Stimulated activated CD4-positive, alpha-beta T cell treated with anti-CD3 and anti-CD28 coated beads, Interleukin-2, amount 100 ng/mL, for 4 hours (primary cell): Measurements from ENCODE around the gene CP.
"Not testable (repeated sequence)": the region's sequence is repeated elsewhere in the genome, so short reads cannot be mapped to it uniquely, and the experiment has no call there.

Experiments used
- DNase-seq: peaks from one replicate; pipeline ENCODE4 v3.0.0-alpha.2; 2020; ENCODE audit warnings: low read depth

The CP gene

GRCh38 chr3:149221783-149222517 lies at the start of gene CP:
Gene CP (minus strand): TSS chr3:149221829. CDS start chr3:149221792, 37 bp downstream.
- DNase-seq, result no peak

DNA sequence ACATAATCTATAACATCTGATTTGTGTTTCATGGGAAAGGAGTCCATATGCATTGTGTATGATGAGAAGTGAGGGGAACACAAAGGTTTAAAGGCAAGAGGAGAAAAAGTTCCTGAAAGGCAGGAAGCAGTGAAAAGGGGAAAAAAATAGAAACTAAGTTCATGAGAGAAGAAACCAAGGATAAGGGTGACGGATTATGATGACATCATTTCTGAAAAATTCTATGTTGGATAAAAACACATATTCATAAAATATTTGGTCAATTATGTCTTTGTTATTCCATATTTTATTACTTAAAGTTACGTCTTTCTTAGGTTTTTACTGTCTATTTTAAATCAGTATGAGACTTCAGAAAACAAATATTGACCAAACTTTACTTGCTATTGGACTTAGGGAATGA lies 48.6 kb upstream of the CP start:
- DNase-seq, result no peak

- no peak for DNase-seq
Measured at GRCh38 chr3:149269687-149270086, 48.1 kb upstream of the CP start.

DNA sequence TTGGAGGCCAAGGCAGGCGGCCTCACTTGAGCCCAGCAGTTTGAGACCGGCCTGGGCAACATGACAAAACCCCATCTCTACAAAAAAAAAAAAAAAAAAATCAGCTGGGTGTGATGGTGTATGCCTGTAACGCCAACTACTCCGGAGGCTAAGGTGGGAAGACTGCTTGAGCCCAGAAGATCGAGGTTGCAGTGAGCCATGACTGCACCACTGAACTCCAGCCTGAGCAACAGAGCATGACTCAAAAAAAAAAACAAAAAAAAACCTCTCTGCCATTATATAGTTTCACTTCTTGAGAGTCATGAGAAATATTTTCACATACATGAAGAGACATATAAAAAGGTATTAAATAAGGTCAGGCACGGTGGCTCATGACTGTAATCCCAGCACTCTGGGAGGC lies 45.9 kb upstream of the CP start:
- DNase-seq, result no peak

GRCh38 chr3:149266736-149267135 lies 45.1 kb upstream of the CP start:
- no peak for DNase-seq

DNA sequence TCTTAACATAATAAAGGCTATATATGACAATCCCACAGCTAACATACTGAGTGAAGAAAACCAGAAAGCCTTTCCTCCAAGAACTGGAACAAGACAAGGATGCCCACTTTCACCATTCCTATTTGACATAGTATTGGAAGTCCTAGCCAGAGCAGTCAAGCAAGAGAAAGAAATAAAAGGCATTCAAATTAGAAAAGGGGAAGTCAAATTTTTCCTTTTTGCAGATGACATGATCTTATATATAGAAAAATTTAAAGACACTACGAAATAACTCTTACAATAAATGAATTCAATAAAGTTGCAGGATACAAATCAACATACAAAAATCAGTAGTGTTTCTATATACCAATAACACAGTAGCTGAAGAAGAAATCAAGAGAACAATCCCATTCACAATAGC lies 42.2 kb upstream of the CP start:
- DNase-seq, result no peak

GRCh38 chr3:149258714-149259113 lies 37.1 kb upstream of the CP start:
- DNase-seq, result no peak

- DNase-seq, result no peak
Measured at GRCh38 chr3:149258298-149258697, 36.7 kb upstream of the CP start.

DNA sequence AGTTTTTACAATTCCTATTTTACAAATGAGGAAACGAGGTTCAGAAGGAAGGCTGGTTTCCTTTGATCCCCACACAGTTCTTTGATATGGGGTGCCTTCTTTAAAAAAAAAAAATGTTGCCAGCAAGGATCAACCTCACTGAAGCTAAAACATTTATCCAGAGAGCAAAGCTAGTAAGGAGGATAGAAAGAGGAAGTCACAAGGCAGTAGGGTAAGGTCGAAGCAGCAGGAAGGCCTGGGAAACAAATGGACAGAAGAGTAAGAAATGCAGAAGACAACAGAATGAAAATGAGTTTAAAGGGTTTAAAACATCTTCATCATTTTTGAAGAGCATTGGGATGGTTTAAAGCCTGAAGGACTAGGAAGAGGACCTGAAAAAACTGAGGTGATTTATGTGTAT lies 30.6 kb upstream of the CP start:
- no peak for DNase-seq

DNA sequence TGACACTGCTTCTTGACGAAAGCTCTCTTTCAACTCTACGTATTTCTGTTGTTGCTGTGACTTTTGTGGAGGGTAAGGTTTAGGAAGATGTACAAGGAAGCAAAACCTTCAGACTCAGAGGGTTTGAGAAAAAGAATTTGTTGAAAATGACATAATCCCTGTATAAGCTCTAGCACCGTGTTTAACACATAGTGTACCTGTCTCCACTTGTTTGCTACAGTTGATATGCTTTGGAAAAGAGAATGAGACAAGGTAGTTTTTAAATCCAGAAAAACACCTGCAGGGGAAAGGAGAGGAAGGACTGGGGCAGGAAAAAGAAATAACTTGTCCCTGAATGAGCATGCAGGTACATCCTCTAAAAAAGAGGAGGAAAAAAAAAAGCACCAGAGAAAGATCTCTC lies 29.6 kb upstream of the CP start:
- no peak for DNase-seq

DNA sequence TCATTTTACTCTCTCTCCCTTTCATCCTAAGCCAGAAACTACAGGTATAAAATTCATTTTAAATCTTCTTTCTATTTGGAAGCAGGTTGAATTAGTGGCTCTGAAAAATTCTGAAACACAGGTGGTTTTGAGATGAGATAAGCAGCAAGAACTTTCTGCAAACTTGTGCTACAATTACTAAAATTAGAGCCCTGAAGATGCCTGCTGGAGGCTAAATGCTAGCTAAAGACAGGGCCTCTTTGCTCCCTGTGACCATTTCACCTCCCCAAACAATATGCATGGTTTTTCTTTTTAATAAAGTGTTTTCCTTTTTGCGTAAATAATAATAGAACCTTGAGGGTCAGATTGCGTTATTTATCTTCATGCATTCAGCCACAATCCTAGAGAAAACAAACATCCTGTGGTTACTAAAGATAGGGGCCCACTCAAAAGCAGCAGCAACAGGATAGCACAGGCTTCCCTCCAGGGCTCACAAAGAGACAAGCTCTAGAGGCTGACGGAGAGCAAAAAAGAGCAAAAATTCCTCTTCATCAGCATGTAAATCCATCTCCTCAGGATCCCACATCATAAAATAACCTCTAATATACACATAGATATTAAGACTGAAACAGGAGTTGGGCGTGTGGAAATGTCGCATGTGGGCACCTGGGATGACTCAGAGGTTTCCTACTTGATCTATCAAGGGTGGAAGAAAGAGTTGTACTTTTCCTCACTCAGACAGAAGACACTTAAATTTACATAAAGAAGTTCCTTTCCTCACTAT lies 26.5 kb upstream of the CP start:
- DNase-seq, result no peak

DNA sequence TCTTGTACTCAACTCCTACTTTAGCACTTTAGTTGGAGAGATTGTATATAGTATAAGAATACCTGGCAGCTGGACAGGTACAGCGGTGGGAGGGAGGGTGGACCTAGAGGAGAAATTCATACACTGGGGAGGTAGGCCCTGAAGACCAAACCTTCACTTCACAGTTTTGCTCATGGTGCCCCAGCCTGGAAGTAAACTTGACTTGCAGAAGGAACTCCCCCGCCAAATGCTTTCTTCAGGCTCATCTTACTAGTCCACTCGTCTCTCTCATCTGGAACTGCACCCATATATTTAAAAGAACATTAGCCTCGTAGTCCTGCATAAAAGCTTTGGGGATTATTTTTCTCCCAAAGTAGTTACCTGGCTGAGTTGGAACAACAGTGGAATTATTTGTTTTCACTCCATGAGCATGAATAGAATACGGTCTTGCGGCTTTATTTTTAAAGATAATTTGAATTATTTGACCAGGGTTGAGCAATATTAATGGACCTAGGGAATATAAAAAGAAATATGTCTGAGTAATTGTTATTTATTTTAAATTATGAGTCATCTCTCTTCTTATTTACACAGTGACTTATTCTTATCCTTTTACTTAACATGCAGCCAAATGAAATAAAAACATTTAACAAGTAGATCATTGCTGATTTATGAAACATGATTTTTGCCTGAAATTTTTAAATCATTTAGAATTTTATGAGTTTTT lies 25.5 kb upstream of the CP start:
- DNase-seq, result no peak

- no peak for DNase-seq
Measured at GRCh38 chr3:149245738-149246451, 24.3 kb upstream of the CP start.

- DNase-seq, result no peak
Measured at GRCh38 chr3:149243540-149243939, 21.9 kb upstream of the CP start.

DNA sequence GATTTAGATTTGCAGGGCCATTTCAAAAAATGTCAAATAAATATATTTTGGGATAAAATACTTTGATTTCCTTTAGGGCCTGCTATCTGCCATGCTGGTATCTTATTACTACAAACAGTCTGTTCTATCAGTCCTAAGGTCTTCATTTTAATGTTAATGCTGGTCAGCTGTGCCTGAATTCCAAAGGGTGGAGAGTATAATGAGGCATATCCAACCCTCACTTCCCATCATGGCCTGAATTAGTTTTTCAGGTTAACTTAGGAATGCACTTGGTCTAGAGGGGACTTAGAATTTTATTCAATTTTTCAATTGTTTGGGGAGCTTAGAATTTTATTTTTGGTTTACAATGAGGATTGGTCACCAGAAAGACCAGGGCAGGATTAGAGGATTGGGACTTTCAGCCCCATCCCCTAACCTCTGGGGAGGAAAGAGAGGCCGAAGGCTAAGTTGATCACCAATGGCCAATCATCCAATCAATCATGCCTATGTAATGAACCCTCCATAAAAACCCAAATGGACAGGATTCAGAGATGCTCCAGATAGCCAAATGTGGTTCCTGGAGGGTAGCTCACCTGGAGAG lies 17.8 kb upstream of the CP start:
- DNase-seq, result no peak

GRCh38 chr3:149238268-149238667 lies 16.6 kb upstream of the CP start:
- DNase-seq, result not testable (repeated sequence)

DNA sequence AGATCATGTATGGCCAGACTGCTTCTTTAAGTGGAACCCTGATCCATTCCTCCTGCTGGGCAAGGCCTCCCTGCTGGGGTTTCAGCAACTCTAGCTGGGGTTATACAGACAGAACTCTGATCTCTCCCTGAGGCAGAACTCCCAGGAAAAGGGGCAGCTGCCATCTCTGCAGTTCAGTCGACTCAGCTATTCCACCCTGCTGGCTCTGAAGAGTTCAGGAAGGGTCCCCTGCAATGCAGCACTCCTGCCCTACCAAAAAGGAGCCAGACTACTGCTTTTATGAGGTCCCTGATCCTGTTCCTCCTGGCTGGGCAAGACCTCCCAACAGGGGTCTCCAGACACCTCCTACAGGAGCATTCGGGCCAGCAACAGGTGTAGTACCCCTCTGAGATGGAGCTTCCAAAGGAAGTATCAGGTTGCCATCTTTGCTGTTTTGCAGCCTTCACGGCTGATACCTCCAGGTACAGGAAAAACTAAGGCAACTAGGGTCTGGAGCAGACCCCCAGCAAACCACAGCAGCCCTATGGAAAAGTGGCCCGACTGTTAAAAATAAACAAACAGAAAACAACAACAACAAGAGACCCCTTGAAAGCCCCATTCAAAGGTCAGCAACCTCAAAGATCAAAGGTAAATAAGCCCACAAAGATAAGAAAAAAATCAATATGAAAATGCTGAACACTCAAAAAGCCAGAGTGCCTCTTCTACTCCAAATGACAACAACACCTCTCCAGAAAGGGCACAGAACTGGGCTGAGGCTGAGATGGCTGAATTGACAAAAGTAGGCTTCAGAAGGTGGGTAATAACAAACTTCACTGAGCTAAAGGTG lies 14.2 kb upstream of the CP start:
- no peak for DNase-seq

DNA sequence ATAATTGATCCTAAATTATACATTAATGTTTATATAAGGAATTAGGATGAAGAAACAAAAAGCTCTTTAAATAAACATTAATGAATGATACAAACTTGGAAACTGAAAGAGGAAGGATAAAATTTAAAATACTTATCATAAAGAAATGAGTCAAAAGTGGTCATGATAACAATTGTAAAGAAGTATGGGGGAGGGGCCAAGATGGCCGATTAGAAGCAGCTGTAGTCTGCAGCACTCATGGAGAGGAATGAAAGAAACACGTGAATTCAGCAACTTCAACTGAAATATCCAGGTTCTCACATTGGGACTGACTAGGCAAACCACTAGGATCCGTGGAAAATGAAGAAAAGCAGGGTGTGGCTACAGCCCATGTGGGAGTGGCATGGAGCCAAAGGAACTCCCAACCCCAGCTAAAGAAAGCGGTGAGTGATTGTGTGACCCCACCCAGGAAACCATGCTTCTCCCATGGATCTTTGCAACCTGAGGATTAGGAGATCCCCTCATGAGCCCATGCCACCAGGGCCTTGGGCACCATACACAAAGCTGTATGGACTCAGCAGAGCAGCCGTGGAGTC lies 13.1 kb upstream of the CP start:
- no peak for DNase-seq

GRCh38 chr3:149233323-149233722 lies 11.7 kb upstream of the CP start:
- no peak for DNase-seq

DNA sequence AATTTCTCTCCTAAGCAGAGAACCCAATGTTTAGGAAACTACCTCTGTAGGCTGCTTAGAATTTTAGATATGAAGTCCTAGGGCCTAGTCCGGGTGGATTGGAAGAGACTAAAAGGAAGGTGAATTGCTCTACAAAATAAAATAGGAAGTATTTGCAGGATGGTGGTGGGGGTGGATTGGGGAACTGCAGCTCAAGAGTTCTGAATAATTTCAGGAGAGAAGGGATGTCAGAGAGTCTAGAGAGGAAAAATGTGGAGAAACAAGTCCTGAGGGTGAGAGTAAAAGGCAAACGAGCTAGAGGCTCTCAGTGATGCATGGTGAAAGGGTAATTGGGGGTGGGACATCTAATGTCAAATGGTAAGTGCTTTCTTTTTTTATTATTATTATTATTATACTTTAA lies 10.2 kb upstream of the CP start:
- DNase-seq, result no peak
